HUES64 (cell line): Measurements from ENCODE around the gene ADISSP.

Experiments used
- H3K27ac ChIP-seq: 2 replicates; pipeline ENCODE4 v1.7.0; 2013; ENCODE audit warnings: low read depth, low read length, inconsistent platforms
- H3K27me3 ChIP-seq: 2 replicates; pipeline ENCODE4 v1.6.1; 2013; ENCODE audit warnings: mild to moderate bottlenecking, low read length; ENCODE audit not compliant: insufficient read depth
- H3K36me3 ChIP-seq: 2 replicates; pipeline ENCODE4 v1.6.1; 2013; ENCODE audit warnings: mild to moderate bottlenecking, low read length; ENCODE audit not compliant: insufficient read depth
- H3K4me1 ChIP-seq: 2 replicates; pipeline ENCODE4 v1.6.1; 2013; ENCODE audit warnings: mild to moderate bottlenecking, low read length, moderate library complexity; ENCODE audit not compliant: insufficient read depth
- H3K4me3 ChIP-seq: 2 replicates; pipeline ENCODE4 v1.5.1; 2013; ENCODE audit warnings: mild to moderate bottlenecking, low read length, moderate library complexity
- H3K9ac ChIP-seq: 2 replicates; pipeline ENCODE4 v1.6.1; 2013; ENCODE audit warnings: mild to moderate bottlenecking, low read depth, low read length
- H3K9me3 ChIP-seq: 2 replicates; pipeline ENCODE4 v1.6.1; 2013; ENCODE audit warnings: low read depth, low read length; ENCODE audit not compliant: insufficient read depth
- WGBS: fragments of 150-250, 120-280 bp; methylation state at CpG from one replicate; pipeline ENCODE4 v1.1.7; 2013; ENCODE audit warnings: missing lambda C conversion rate; 5-methylcytosine and 5-hydroxymethylcytosine counted together

Gene ADISSP

DNA sequence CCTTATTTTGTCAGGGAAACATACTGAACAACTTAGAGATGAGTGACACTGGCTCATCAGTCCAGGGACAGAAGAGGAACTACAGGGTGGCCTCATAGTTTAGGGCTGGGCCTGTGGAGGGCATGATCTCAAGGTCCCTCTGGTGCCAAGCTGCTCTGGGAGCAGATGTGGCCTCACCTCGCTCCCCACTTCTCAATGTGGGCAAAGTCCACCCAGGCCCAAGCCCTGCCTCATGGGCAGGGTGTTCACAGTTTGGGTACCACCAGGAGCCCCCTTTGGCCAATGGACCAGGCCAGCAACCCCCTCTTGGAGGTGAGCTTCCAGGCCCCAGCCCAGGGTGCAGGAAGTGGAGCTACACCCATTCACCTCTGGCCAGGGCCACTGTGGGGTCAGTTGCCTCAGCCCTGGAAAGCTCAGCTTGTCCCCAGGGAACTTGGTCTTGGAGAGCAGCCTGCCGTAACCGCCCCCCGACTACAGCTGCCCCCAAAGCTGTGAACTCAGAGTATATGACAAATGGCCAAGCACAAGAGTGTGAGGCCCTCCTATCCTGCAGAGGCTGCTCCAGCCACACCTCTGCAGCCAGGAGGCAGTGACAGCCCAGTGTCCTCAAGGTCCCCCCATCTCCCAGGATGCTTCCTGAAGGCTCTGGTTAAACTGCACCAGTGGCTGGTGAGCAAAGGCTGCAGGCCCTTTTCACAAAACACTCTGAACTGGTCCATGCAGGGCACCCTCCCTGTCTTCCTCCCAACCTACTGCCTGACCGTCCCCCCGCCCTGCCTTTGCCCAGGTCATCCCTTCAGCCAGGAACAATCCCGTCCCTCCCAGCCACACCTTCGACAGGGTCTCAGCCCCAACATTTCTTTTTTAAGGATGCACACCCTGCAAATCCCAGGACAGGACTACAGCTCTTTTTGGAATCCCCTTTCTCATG lies 3.6 kb downstream of the ADISSP start:
- Histone ChIP-seq H3K4me3 (no peak overlapping the region), H3K27me3 (no peaks in the 10 kb centered on the region), H3K9ac (no peak overlapping the region), H3K36me3 (0 out of 2 replicates have a peak, but pooled peaks cover 9% of the 10 kb centered on the region), H3K27ac (no peak overlapping the region), H3K4me1 (peaks cover 6% of the 10 kb centered on the region), H3K9me3 (no peaks in the 10 kb centered on the region)
- WGBS, result 92% methylated on average over 8 of the region's 8 CpGs

DNA sequence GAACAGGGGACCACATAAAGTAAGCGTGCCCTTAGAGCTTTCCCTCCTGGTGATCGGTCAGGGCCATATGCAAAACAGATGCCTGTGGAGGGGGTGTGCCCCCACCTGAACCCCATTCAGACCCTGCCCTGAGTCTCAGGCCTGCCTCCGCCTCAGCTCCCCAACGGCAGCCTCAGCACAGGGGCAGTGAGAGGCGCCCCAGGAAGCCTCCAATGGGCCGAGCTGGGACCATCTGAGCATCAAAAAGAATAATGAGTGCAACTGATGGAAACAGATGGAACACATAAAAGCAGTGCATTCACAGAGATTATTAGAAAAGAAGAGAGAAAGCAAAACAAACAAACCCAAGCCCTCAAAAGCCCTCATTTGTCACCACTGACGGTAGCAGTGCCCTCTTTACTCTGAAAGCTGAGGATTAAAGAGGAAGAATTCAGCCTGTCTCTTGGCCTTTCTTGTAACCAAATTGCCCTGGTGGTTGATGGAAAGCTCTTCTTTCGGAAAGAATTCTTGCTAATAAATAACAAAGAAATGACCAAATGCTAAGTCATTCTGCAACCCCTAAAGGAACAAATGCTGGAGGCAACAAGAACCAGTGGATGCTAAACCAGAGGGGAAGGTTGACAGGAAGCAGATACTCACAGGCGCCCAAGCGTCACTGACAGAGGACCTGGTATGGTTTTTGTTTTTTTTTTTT lies 6.8 kb downstream of the ADISSP start:
- Histone ChIP-seq H3K27ac (no peak overlapping the region), H3K9ac (no peak overlapping the region; the same call in 1 of the 2 replicates), H3K9me3 (no peaks in the 10 kb centered on the region)

DNA sequence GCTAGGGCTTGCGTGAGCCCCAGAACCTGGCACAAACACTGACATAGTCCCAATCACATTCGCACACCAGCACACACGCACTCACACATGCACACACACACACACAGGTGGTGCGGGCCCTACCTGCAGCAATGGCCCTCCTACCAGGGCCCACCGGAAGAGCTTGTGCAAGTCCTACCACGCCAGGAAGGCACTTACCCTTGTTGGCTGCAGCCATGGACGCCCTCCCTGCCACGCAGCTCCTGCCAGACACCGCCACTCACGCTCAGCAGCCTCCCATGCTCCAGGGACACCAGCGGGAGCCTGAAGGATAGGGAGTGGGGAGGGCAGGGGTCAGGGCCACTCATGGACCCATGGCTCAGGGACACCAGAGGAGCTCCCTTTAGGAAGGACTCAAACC lies 7.7 kb downstream of the ADISSP start:
- peaks cover 34% of the 10 kb centered on the region for H3K36me3 ChIP-seq
- WGBS, result 94% methylated on average over 11 of the region's 11 CpGs
- no peaks in the 10 kb centered on the region for H3K27me3 ChIP-seq
- H3K4me1 ChIP-seq, result no peaks in the 10 kb centered on the region
- H3K4me3 ChIP-seq, result no peak overlapping the region
- no peaks in the 10 kb centered on the region for H3K9me3 ChIP-seq
- no peak overlapping the region for H3K27ac ChIP-seq
- H3K9ac ChIP-seq, result no peak overlapping the region

More for the DNA sequence above, 6.8 kb downstream of the ADISSP start:
- Histone ChIP-seq H3K27me3 (no peaks in the 10 kb centered on the region), H3K4me3 (no peak overlapping the region), H3K4me1 (no peaks in the 10 kb centered on the region), H3K36me3 (peaks cover 31% of the 10 kb centered on the region)
- 83% methylated on average over 10 of the region's 10 CpGs for WGBS

DNA sequence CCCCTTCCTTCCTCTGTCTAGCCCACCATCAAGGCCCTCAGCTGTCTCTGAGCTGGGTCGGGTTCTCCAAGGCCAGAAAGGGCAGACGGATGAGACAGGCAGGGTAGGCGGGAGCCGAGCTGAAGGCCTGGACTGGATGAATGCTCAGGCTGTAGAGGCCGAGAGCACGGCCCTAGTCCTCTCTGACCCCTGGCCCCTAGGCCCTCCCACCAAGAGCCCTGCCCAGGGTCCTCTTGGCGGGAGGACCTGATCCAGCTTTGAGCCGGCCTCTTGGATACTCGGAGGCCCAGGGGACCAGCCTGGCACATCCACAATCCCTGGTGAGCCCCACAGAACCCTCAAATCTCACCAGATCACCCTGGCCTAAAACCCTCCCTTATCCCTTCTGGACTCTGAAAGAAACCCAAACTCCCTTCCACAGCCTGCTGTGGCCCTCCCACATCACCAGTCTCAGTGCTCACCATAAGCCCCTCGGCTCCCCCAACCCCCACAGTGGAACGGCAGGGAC lies 8.2 kb downstream of the ADISSP start:
- Histone ChIP-seq H3K9ac (no peak overlapping the region), H3K27ac (no peak overlapping the region), H3K27me3 (no peaks in the 10 kb centered on the region), H3K4me3 (no peak overlapping the region), H3K4me1 (no peaks in the 10 kb centered on the region), H3K9me3 (no peaks in the 10 kb centered on the region), H3K36me3 (peaks cover 38% of the 10 kb centered on the region)
- WGBS, result 87% methylated on average over 11 of the region's 11 CpGs

DNA sequence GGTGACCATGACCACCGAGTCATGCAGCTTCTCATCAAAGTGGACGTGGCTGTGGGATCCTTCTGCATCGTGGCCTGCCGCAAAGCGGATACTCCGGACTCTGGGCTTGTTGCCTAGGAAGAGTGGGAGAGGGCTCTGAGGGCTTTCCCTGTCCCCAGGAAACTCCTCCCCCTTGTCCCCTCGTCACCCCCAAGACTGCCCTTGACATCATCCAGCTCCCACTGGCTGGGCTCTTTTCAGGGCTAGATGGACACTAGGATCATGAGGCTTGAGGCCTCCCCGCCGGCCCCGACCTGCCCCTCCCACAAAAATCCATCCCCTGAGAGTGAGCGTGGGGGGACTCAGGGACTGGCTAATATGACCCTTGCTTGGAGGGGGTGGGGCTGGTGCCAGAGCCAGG lies 9.0 kb downstream of the ADISSP start:
- no peak overlapping the region for H3K9ac ChIP-seq
- H3K36me3 ChIP-seq, result peaks cover 38% of the 10 kb centered on the region
- no peaks in the 10 kb centered on the region for H3K9me3 ChIP-seq
- no peaks in the 10 kb centered on the region for H3K27me3 ChIP-seq
- no peak overlapping the region for H3K4me3 ChIP-seq
- H3K4me1 ChIP-seq, result no peaks in the 10 kb centered on the region
- no peak overlapping the region for H3K27ac ChIP-seq
- 95% methylated on average over 11 of the region's 11 CpGs for WGBS

DNA sequence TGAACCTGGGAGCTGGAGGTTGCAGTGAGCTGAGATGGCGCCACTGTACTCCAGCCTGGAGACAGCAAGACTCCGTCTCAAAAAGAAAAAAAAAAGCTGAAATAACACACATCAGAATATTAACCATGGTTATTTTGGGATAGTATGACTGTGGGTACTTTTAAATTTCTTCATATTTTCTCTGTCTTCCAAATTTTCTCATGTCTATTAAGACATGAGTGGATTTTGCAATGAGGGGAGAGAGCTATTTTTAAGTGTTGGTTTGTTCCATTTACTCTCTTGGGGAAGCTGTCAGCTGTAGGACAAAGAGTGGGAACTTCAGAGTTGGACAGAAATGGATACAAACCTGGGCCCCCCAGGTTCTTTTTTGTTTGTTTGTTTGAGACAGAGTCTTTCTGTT lies 10.3 kb downstream of the ADISSP start:
- WGBS, result 90% methylated on average over 1 of the region's 2 CpGs
- H3K27me3 ChIP-seq, result peaks cover 7% of the 10 kb centered on the region
- H3K36me3 ChIP-seq, result peaks cover 38% of the 10 kb centered on the region
- no peaks in the 10 kb centered on the region for H3K9me3 ChIP-seq
- no peak overlapping the region for H3K9ac ChIP-seq
- 0 out of 2 replicates have a peak, but pooled peaks cover 6% of the 10 kb centered on the region for H3K4me1 ChIP-seq
- H3K4me3 ChIP-seq, result no peak overlapping the region
- H3K27ac ChIP-seq, result no peak overlapping the region

DNA sequence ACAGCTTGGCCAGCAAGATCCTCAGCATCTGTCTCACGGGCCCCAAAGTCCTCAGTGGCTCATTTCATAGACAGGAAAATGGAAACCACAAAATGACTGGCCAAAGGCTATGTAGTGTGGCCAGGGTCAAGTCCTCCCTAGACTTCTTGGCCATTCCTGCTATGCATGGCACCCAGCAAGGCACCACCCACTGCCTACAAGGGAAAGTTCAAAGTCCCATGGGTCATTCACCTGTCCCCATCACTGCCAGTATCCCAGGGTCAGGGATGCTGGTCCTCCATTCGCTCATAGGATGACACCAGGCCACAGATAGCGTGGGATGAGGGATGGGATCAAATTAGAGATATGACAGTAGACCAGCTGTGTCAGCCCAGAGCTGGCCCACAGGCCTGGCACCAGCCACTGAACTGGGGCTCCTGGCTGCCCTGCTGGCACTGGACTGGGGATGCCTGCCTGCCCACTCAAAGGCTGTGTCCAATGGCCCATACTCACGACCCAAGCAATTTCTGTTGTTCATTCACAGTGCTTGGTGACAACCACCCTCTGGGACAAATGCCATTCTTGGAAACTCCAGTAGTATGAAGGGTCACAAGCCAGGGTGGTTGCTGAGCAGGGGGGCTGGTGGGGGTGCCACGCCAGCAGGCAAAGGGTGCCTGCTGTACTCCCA lies 11.6 kb downstream of the ADISSP start:
- H3K9ac ChIP-seq, result no peak overlapping the region
- 91% methylated on average over 5 of the region's 5 CpGs for WGBS
- 0 out of 2 replicates have a peak, but pooled peaks cover 7% of the 10 kb centered on the region for H3K4me1 ChIP-seq
- H3K27me3 ChIP-seq, result peaks cover 20% of the 10 kb centered on the region
- no peak overlapping the region for H3K27ac ChIP-seq
- peaks cover 33% of the 10 kb centered on the region for H3K36me3 ChIP-seq
- no peaks in the 10 kb centered on the region for H3K9me3 ChIP-seq
- no peak overlapping the region for H3K4me3 ChIP-seq

DNA sequence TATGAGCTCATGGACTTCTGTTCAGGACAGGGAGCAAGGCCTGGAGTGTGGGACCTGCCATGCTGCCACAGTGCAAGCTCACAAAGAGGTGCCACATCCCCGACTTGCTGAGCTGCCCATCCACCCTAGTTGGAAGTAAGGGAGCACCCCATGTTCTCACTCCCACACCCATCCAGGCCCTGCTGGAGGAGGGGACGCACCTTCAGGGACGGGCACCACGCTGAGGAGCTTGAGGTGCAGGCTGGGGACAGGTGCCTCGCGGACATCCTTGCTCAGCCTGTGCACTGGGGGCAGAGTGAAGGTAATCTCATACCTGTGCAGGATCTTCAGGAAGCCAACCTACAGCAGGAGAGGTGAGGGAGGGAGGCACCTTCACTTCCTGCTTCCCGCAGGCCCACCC lies 12.3 kb downstream of the ADISSP start:
- Histone ChIP-seq H3K27ac (no peak overlapping the region), H3K27me3 (peaks cover 27% of the 10 kb centered on the region), H3K9me3 (no peaks in the 10 kb centered on the region), H3K4me1 (0 out of 2 replicates have a peak, but pooled peaks cover 7% of the 10 kb centered on the region), H3K36me3 (peaks cover 33% of the 10 kb centered on the region), H3K9ac (no peak overlapping the region), H3K4me3 (no peak overlapping the region)
- 94% methylated on average over 7 of the region's 7 CpGs for WGBS

DNA sequence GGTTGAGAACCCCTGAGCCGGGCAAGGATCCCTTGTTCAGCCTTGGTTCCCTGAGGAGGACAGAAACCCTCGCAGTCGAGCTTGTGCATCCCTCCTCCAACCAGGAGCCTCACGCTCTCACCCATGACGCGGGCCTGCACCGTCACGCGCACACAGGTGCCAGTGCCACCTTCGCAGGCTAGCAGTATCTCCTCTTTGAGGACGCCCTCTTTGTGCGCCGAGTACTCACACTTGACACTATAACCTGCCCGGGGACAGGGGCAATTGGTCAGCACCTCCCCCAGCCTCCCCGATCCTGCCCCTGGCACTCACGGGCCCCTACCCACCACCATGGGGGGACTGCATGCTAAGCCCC lies 13.3 kb downstream of the ADISSP start:
- H3K9me3 ChIP-seq, result no peaks in the 10 kb centered on the region
- 96% methylated on average over 16 of the region's 16 CpGs for WGBS
- no peak overlapping the region for H3K4me3 ChIP-seq
- peaks cover 33% of the 10 kb centered on the region for H3K36me3 ChIP-seq
- H3K4me1 ChIP-seq, result 0 out of 2 replicates have a peak, but pooled peaks cover 7% of the 10 kb centered on the region
- peaks cover 37% of the 10 kb centered on the region for H3K27me3 ChIP-seq
- no peak overlapping the region for H3K27ac ChIP-seq
- no peak overlapping the region for H3K9ac ChIP-seq

DNA sequence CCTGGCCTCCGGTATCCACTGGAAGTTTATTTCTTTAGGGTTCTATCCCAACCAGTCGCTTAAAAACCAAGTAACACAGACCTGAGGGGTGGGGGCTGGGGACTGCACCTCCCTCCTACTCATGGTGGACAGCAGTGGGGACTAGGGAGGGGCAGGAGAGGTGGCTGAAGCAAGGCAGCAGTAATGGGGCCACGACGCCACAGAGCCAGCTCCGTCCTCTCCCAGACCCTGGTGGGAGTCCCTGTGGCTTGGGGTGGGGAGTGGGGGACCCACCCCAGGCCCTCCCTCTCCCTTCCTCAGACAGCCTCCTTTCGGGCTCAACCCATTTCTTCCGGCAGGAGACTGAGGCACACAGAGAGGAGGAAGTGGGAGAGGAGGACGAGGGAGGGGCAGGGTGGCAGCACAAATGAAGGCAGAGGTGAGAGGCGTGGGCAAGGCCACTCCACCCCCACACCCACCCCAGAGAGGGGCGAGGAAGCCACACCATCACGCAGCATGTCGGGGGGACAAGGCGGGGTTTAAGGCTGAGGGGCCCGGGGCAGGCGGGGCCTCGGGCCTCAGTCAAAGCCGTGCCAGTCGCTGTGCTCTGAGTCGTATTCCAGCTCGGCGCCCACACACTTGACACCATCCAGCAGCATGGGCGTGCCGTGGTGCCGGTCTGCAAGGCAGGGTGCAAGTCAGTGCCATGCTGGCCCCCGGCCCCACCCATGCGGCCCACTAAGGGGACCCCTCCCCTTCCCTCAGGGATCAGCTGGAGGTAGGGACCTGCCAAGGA lies 13.9 kb downstream of the ADISSP start:
- WGBS, result 93% methylated on average over 21 of the region's 26 CpGs
- no peak overlapping the region for H3K4me3 ChIP-seq
- 0 out of 2 replicates have a peak, but pooled peaks cover 7% of the 10 kb centered on the region for H3K4me1 ChIP-seq
- no peak overlapping the region for H3K27ac ChIP-seq
- H3K9me3 ChIP-seq, result no peaks in the 10 kb centered on the region
- H3K36me3 ChIP-seq, result peaks cover 33% of the 10 kb centered on the region
- H3K9ac ChIP-seq, result no peak overlapping the region
- H3K27me3 ChIP-seq, result peaks cover 43% of the 10 kb centered on the region
